Choroid plexus epithelial cell (primary cell): ENCODE data around the gene PITPNM1.

Experiments used
- DNase-seq: peaks from one replicate; pipeline ENCODE4 v3.0.0-alpha.2; 2010; ENCODE audit warnings: low read depth
- H3K4me3 ChIP-seq: 2 replicates; pipeline ENCODE4 v1.5.1; 2011; ENCODE audit warnings: low read depth, mild to moderate bottlenecking, control low read depth, low read length, moderate library complexity
- TF ChIP-seq, protein P1 (sequence below): conservative IDR thresholded peaks from 2 replicates; pipeline ENCODE4 v1.5.1; 2011; ENCODE audit warnings: low read depth, mild to moderate bottlenecking, control low read depth, inconsistent platforms, low read length, moderate library complexity

Gene PITPNM1

DNA sequence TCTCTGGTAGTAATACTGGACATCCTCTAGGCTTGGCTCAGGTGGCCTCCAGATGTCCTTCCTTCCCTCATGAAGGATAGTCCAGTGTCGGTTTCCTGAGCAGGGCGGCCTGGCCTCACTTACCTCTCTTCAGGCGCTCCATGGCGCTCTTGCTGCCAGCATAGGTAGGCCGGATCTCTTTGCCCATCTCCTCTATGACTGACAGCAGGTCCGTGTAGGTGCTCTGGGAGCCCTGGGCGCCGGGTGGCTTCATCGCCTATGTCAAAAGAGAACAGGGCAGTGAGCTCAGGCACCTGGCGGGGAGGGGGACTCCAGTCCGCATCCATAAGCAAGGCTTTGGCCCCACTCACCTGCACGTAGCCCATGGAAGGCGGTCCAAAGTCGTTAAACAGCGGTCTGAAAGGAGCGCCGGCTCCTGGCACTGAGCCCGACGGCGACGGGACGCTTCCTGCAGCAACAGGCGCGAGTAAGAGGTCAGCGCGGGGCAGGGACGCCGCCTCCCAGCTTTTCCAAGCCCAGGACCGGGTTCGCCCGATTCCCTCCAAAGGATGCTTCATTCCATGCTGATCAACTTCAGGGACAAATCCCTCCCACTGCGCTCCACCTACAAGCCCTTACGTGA is 2.2 kb upstream of the PITPNM1 start:
- peak; percentile 79 for DNase-seq
- TF ChIP-seq, protein P1, sequence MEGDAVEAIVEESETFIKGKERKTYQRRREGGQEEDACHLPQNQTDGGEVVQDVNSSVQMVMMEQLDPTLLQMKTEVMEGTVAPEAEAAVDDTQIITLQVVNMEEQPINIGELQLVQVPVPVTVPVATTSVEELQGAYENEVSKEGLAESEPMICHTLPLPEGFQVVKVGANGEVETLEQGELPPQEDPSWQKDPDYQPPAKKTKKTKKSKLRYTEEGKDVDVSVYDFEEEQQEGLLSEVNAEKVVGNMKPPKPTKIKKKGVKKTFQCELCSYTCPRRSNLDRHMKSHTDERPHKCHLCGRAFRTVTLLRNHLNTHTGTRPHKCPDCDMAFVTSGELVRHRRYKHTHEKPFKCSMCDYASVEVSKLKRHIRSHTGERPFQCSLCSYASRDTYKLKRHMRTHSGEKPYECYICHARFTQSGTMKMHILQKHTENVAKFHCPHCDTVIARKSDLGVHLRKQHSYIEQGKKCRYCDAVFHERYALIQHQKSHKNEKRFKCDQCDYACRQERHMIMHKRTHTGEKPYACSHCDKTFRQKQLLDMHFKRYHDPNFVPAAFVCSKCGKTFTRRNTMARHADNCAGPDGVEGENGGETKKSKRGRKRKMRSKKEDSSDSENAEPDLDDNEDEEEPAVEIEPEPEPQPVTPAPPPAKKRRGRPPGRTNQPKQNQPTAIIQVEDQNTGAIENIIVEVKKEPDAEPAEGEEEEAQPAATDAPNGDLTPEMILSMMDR, result no peak
- H3K4me3 ChIP-seq, result peak overlapping the region; percentile 78

DNA sequence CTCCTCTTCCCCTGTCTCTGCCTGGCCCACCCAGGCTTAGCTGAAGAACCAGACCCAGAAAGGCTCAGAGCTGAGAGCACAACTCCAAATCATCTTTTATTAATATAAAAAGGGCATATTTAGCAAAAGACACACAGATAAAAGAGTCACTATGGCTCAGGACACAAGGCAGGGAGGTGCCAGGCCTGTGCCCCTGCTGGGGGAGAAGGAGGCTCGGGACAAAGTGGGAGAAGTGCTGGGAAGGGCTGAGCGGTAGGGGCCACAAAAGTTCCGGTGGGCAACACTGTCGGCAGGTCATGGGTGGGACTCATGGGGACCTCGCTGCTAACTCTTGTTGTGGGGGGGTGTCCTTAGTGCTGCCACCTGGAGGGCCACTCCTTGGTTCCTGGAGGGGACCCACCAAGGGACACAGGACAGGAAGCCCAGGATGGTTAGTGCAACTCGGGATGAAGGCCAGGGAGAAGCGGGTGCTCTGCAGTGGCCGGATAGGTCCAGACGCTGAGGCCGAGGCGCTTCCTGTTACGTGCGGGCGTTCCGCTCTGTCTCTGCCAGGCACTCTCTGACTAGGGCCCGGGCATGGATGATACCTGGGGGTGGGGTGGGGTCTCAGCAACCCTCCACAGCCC is 1.4 kb upstream of the PITPNM1 start:
- DNase-seq, result no peak

DNA sequence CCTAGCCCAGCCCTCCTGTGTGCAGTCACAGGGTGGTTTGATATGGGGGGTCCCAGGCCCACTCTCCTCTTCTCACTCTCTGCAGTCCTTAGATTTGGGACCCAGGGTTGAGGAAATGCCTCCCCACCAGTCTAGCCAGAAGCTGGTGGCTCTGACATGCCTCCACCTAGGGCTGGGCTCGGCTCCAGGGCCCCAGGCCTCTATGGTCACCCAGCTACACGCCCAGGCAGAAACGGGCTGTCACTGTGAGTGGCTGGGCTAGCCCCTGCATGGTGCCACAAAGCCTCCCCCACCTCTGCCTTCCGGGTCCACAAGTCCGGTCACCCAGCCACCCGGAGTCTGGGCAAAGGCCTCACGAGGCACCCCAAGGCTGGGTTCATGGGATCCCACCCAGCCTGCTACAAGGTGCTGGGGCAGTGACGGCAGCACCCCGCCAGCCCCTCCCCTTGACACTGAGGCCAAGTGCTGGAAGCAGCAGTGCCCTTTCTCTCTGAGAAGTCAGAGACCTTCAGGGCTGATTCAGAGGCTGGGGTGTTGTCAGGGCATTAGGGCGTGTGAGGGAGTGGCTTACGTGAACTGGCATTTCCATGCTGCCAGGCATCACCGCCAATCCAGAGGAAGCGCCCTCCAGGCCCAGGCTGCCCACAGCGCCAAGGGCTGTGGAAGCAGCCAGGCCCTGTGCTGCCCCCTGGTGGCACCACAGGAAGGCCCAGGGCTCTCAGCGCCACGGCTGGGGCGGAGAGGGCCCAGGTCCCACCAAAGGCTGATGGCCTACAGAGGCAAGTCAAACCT is 638 bp upstream of the PITPNM1 start:
- peak overlapping the region; percentile 78 for H3K4me3 ChIP-seq
- peak; percentile 83 for DNase-seq
- TF ChIP-seq, protein P1, result peak; percentile 95

More for the DNA sequence above, 1.4 kb upstream of the PITPNM1 start:
- no peak overlapping the region for H3K4me3 ChIP-seq
- TF ChIP-seq, protein P1, result no peak

DNA sequence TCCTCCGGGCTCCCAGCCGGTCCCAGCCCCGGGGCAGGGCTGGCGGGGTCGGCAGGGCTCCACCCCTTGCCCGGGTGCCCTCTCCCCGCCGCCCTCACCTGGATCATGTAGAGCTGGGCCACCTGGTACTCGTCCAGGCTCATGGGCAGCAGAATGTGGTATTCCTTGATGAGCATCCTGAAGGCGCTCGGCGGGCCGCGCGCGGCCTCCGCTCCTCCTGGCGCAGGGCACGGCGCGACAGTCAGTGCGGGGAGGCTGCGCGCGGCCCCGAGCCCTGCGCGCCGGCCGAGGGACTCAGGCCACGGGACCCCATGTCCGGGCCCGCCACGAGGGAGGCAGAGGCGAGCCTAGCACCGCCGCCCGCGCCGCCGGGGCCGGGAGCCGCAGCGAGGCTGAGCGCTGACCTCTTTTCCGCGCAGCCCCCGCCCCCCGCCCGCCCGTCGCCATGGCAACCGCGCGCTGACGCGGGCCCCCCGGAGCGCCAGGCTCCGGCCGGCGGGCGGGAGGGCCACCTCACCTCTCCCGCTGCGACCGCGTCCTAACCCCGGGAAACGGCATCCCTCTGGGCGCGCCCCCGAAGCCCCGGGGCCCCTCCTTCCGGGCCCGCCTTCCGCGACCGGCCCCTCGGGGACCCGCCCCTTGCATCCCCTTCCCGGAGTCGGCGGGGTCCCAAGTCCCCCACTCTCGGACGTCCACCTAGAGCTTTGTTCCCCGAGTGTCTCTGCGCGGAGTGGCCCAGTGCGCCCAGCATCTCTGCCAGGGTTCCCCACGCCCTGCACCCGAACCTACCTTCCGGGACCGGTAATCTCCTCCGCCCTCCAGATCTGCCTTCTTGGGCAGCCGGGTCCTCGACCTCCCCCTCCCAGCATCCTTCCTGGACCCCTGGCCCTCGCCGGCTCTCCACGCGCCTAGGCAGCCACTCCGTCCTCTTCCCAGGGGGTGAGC is 886 bp downstream of the PITPNM1 start:
- H3K4me3 ChIP-seq, result peak overlapping the region; percentile 78
- DNase-seq, result peak; percentile 52
- TF ChIP-seq, protein P1, result no peak

DNA sequence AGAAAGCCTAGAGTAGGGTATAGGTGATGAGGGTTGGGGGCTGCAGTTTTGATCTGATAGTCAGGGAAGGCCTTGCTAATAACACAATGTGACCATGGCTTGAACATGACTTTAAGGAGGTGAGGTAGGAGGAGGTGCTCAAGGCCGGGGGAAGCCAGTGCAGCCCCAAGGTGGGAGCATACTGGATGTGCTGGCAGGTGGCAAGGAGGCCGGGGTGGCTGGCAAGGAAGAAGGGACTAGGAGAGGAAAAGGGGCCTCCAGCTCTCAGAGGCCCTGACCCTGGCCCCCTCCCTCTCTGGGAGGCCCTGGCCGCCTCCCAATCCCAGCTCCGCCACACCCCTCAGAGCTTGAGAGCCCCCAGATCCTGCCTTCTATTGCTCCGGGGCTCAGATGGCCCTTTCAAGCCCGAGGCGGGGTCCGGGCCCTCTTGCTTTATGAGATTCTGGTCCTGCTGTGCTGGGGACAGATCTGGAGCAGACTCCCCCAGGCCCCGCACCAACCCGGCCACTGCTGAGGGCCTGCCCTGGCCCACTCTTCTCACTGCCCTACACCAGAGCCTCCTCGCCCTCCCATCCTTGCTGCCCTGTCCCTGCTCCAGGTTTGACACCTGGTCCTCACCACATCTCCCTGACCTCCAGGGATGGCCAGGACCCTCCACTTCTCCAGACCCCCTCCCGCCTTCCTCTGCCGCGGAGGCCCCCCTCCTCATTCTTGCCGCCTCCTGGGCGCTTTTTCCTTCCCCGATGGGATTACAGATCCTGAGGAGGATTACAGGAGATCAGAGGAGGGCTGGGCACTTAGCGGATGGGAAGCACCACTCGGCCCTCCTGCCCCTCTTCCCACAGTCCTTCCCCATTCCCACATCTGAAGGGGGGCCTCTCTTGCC is 1.8 kb downstream of the PITPNM1 start:
- TF ChIP-seq, protein P1, result no peak
- DNase-seq, result no peak
- H3K4me3 ChIP-seq, result peak overlapping the region; percentile 78
